ENCODE results near the gene SLC25A38.

DNA sequence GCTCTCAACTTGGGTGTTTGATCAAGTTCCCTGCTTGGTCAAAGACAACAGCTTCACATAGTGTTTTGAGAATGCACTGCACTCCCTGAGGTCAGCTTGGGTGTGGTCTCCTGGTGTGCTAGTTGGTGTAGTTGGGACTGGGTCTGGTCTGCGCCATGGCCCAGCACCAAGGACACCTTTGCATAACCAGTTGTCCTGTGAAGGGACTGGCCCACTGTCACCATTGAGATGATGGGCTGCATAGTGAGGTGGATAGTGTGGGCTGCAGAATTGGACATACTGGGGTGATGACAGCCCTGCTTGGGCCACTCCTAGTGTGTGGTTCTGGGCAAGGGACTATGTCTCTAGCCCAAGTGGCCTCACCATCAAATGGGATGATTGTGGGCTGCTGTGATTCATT, 32.8 kb downstream of the SLC25A38 start:
- TF ChIP-seq, protein P1, sequence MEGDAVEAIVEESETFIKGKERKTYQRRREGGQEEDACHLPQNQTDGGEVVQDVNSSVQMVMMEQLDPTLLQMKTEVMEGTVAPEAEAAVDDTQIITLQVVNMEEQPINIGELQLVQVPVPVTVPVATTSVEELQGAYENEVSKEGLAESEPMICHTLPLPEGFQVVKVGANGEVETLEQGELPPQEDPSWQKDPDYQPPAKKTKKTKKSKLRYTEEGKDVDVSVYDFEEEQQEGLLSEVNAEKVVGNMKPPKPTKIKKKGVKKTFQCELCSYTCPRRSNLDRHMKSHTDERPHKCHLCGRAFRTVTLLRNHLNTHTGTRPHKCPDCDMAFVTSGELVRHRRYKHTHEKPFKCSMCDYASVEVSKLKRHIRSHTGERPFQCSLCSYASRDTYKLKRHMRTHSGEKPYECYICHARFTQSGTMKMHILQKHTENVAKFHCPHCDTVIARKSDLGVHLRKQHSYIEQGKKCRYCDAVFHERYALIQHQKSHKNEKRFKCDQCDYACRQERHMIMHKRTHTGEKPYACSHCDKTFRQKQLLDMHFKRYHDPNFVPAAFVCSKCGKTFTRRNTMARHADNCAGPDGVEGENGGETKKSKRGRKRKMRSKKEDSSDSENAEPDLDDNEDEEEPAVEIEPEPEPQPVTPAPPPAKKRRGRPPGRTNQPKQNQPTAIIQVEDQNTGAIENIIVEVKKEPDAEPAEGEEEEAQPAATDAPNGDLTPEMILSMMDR (IDR thresholded peaks at IDR 0.05 in 2 of 3, conservative IDR thresholded peaks at IDR 0.05 in 1 of 3; ENCODE audit: borderline replicate concordance in 1 of 3, insufficient read depth in 1 of 3, low read depth in 2 of 3, low read length in 2 of 3), result no peak
- TF ChIP-seq, protein P2, sequence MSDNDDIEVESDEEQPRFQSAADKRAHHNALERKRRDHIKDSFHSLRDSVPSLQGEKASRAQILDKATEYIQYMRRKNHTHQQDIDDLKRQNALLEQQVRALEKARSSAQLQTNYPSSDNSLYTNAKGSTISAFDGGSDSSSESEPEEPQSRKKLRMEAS (IDR thresholded peaks at IDR 0.05), result no peak
- TF ChIP-seq EZH2phosphoT487 (IDR thresholded peaks at IDR 0.05; ENCODE audit: borderline replicate concordance) (no peak), POLR2A (IDR thresholded peaks at IDR 0.05; ENCODE audit: borderline replicate concordance, extremely low read depth, insufficient read depth, insufficient read length) (no peak), SIN3A (IDR thresholded peaks at IDR 0.05; ENCODE audit: low read depth) (no peak), POLR2AphosphoS5 (IDR thresholded peaks at IDR 0.05; ENCODE audit: low read depth, low read length) (no peak; the same call in 1 of the 2 replicates), EGR1 (IDR thresholded peaks at IDR 0.05; ENCODE audit: low read depth) (no peak), TCF7L2 (IDR thresholded peaks at IDR 0.05; ENCODE audit: borderline replicate concordance, extremely low read depth, insufficient read depth, insufficient read length) (no peak), CEBPB (IDR thresholded peaks at IDR 0.05; ENCODE audit: low read depth) (no peak), ZNF274 (IDR thresholded peaks at IDR 0.05; ENCODE audit: low read depth, low read length) (no peak), SRF (IDR thresholded peaks at IDR 0.05; ENCODE audit: low read depth) (no peak)
- TF ChIP-seq, protein P3, sequence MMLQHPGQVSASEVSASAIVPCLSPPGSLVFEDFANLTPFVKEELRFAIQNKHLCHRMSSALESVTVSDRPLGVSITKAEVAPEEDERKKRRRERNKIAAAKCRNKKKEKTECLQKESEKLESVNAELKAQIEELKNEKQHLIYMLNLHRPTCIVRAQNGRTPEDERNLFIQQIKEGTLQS (IDR thresholded peaks at IDR 0.05), result no peak
- TF ChIP-seq, protein P4, sequence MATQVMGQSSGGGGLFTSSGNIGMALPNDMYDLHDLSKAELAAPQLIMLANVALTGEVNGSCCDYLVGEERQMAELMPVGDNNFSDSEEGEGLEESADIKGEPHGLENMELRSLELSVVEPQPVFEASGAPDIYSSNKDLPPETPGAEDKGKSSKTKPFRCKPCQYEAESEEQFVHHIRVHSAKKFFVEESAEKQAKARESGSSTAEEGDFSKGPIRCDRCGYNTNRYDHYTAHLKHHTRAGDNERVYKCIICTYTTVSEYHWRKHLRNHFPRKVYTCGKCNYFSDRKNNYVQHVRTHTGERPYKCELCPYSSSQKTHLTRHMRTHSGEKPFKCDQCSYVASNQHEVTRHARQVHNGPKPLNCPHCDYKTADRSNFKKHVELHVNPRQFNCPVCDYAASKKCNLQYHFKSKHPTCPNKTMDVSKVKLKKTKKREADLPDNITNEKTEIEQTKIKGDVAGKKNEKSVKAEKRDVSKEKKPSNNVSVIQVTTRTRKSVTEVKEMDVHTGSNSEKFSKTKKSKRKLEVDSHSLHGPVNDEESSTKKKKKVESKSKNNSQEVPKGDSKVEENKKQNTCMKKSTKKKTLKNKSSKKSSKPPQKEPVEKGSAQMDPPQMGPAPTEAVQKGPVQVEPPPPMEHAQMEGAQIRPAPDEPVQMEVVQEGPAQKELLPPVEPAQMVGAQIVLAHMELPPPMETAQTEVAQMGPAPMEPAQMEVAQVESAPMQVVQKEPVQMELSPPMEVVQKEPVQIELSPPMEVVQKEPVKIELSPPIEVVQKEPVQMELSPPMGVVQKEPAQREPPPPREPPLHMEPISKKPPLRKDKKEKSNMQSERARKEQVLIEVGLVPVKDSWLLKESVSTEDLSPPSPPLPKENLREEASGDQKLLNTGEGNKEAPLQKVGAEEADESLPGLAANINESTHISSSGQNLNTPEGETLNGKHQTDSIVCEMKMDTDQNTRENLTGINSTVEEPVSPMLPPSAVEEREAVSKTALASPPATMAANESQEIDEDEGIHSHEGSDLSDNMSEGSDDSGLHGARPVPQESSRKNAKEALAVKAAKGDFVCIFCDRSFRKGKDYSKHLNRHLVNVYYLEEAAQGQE (IDR thresholded peaks at IDR 0.05; ENCODE audit: low read depth), result no peak

All from HCT116 (cell line).